H1 (cell line): ENCODE data around the gene MYL5.
"Not testable (repeated sequence)": the region's sequence is repeated elsewhere in the genome, so short reads cannot be mapped to it uniquely, and the experiment has no call there.

Experiments used
- CTCF ChIP-seq, 3 experiments: IDR thresholded peaks; 1 replicate in 2 of 3; 2 replicates in 1 of 3; pipeline versions ENCODE4 v1.5.1 to v1.6.1; 2011; ENCODE audit warnings: low read length in 3 of 3, mild to moderate bottlenecking in 3 of 3, inconsistent platforms in 2 of 3, low read depth in 1 of 3, moderate library complexity in 1 of 3; ENCODE audit not compliant: insufficient read depth in 1 of 3; ENCODE audit errors: control extremely low read depth in 1 of 3
- EZH2 ChIP-seq: fragments of 200-600 bp; sonication (generic); IDR thresholded peaks from 2 replicates; pipeline ENCODE4 v1.7.1; 2012; ENCODE audit warnings: low read depth, mild to moderate bottlenecking, moderate library complexity, low read length, inconsistent platforms; ENCODE audit not compliant: severe bottlenecking
- MAX ChIP-seq: IDR thresholded peaks from 2 replicates; pipeline ENCODE4 v1.6.1; 2012; ENCODE audit warnings: inconsistent platforms
- POLR2A ChIP-seq, 2 experiments: IDR thresholded peaks; 1 replicate in 1 of 2; 2 replicates in 1 of 2; pipeline ENCODE4 v1.6.1; 2011; ENCODE audit warnings: low read depth in 2 of 2, low read length in 2 of 2, mild to moderate bottlenecking in 2 of 2; ENCODE audit errors: control extremely low read depth in 1 of 2
- RFX5 ChIP-seq: IDR thresholded peaks from 2 replicates; pipeline ENCODE4 v1.6.1; 2011; ENCODE audit warnings: low read depth, low read length, improper control_type of control experiment, borderline replicate concordance
- RNF2 ChIP-seq: fragments of 200-900, 300-1000 bp; sonication (generic); IDR thresholded peaks from 2 replicates; pipeline ENCODE4 v1.7.1; 2016; ENCODE audit warnings: borderline replicate concordance, low read depth, mild to moderate bottlenecking, antibody characterized with exemption, low read length; ENCODE audit not compliant: poor library complexity, severe bottlenecking; ENCODE audit errors: missing control alignments
- SP2 ChIP-seq: IDR thresholded peaks from 2 replicates; pipeline ENCODE4 v1.6.1; 2012; ENCODE audit warnings: mild to moderate bottlenecking, low read length, inconsistent platforms
- SUZ12 ChIP-seq: fragments of 200-600 bp; sonication (generic); IDR thresholded peaks from 2 replicates; pipeline ENCODE4 v1.6.1; 2012; ENCODE audit warnings: mild to moderate bottlenecking, inconsistent platforms, low read length, moderate library complexity, mixed read lengths
- TEAD4 ChIP-seq: IDR thresholded peaks from 2 replicates; pipeline ENCODE4 v1.6.1; 2012; ENCODE audit warnings: low read depth, low read length, inconsistent platforms, mixed read lengths

- not testable (repeated sequence) for TF ChIP-seq TEAD4; RFX5; SUZ12; CTCF (IDR thresholded peaks at IDR 0.05; ENCODE audit: control extremely low read depth in 1 of 3, insufficient read depth in 1 of 3, low read depth in 1 of 3, low read length in 3 of 3); RNF2; MAX; EZH2; SP2
- TF ChIP-seq POLR2A (IDR thresholded peaks at IDR 0.05; ENCODE audit: control extremely low read depth in 1 of 2, low read depth in 2 of 2, low read length in 2 of 2): peak in 1 of 2 experiments; percentile 41; a peak in 2 of 3 replicates
Observed at GRCh38 chr4:669806-670559, 4.4 kb upstream of the MYL5 start.
